ENCODE results near the gene LMTK2.

The LMTK2 gene

GRCh38 chr7:98196706-98197605, 90.3 kb downstream of the LMTK2 start:
- TF ChIP-seq CTCF (IDR thresholded peaks at IDR 0.05; ENCODE audit: control insufficient read depth, insufficient read depth, low read depth, low read length, missing control alignments) = no peak
- DNase-seq (ENCODE audit: low read depth) = no peak
- no peak overlapping the region for H3K4me3 ChIP-seq (ENCODE audit: control insufficient read depth, low read depth, low read length)

GRCh38 chr7:98199131-98199530, 92.5 kb downstream of the LMTK2 start:
- no peak for DNase-seq (ENCODE audit: low read depth)
- TF ChIP-seq CTCF (IDR thresholded peaks at IDR 0.05; ENCODE audit: control insufficient read depth, insufficient read depth, low read depth, low read length, missing control alignments) = no peak
- H3K4me3 ChIP-seq (ENCODE audit: control insufficient read depth, low read depth, low read length) = no peak overlapping the region

GRCh38 chr7:98200364-98200763, 93.7 kb downstream of the LMTK2 start:
- DNase-seq (ENCODE audit: low read depth) = no peak
- no peak overlapping the region for H3K4me3 ChIP-seq (ENCODE audit: control insufficient read depth, low read depth, low read length)

GRCh38 chr7:98202367-98203195, 95.9 kb downstream of the LMTK2 start:
- H3K4me3 ChIP-seq (ENCODE audit: control insufficient read depth, low read depth, low read length) = no peak overlapping the region
- DNase-seq (ENCODE audit: low read depth) = no peak
- TF ChIP-seq CTCF (IDR thresholded peaks at IDR 0.05; ENCODE audit: control insufficient read depth, insufficient read depth, low read depth, low read length, missing control alignments) = no peak

More at GRCh38 chr7:98200364-98200763, 93.7 kb downstream of the LMTK2 start:
- TF ChIP-seq CTCF (IDR thresholded peaks at IDR 0.05; ENCODE audit: control insufficient read depth, insufficient read depth, low read depth, low read length, missing control alignments) = no peak

- no peak for DNase-seq (ENCODE audit: low read depth)
- no peak overlapping the region for H3K4me3 ChIP-seq (ENCODE audit: control insufficient read depth, low read depth, low read length)
- no peak for TF ChIP-seq CTCF (IDR thresholded peaks at IDR 0.05; ENCODE audit: control insufficient read depth, insufficient read depth, low read depth, low read length, missing control alignments)
Observed at GRCh38 chr7:98203261-98203963, 96.8 kb downstream of the LMTK2 start.

GRCh38 chr7:98203964-98204605, 97.4 kb downstream of the LMTK2 start:
- no peak for TF ChIP-seq CTCF (IDR thresholded peaks at IDR 0.05; ENCODE audit: control insufficient read depth, insufficient read depth, low read depth, low read length, missing control alignments)
- no peak overlapping the region for H3K4me3 ChIP-seq (ENCODE audit: control insufficient read depth, low read depth, low read length)
- DNase-seq (ENCODE audit: low read depth) = no peak
